ENCODE results near the gene GMPS. TPM values are rescaled to one million over a fixed set of nuclear protein-coding genes. Genes with fewer than 3 reads are reported as not detected.
A peak's percentile ranks its signal among the peaks of the same experiment; 100 is the strongest.

Gene GMPS
- total and polyA plus RNA-seq, 9 of the 15 experiments (the other 6 are each of a cell fraction or from before 2014, with no cell fraction given): 73.7 to 282 (median 156) TPM

GRCh38 chr3:155870133-155870944 lies at the start of gene GMPS (continued):
- peak; percentile 80 for TF ChIP-seq SUPT5H (IDR thresholded peaks at IDR 0.05)
- no peak for TF ChIP-seq SMARCB1 (IDR thresholded peaks at IDR 0.05; ENCODE audit: insufficient read length, low read depth)
- no peak; the same call in 1 of the 2 replicates for TF ChIP-seq ETV5 (CRISPR knock-in tag; IDR thresholded peaks at IDR 0.05; ENCODE audit: low read depth)
- no peak for TF ChIP-seq CEBPZ (IDR thresholded peaks at IDR 0.05; ENCODE audit: borderline replicate concordance, low read depth, low read length)
- TF ChIP-seq, protein P1, sequence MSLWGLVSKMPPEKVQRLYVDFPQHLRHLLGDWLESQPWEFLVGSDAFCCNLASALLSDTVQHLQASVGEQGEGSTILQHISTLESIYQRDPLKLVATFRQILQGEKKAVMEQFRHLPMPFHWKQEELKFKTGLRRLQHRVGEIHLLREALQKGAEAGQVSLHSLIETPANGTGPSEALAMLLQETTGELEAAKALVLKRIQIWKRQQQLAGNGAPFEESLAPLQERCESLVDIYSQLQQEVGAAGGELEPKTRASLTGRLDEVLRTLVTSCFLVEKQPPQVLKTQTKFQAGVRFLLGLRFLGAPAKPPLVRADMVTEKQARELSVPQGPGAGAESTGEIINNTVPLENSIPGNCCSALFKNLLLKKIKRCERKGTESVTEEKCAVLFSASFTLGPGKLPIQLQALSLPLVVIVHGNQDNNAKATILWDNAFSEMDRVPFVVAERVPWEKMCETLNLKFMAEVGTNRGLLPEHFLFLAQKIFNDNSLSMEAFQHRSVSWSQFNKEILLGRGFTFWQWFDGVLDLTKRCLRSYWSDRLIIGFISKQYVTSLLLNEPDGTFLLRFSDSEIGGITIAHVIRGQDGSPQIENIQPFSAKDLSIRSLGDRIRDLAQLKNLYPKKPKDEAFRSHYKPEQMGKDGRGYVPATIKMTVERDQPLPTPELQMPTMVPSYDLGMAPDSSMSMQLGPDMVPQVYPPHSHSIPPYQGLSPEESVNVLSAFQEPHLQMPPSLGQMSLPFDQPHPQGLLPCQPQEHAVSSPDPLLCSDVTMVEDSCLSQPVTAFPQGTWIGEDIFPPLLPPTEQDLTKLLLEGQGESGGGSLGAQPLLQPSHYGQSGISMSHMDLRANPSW (CRISPR knock-in tag; IDR thresholded peaks at IDR 0.05): 0 out of 2 replicates have a peak, but pooled peaks have one; percentile 86
- TF ChIP-seq SNIP1 (IDR thresholded peaks at IDR 0.05; ENCODE audit: low read depth): no peak
- TF ChIP-seq PHTF2 (CRISPR knock-in tag; IDR thresholded peaks at IDR 0.05): no peak
- no peak; the same call in 1 of the 2 replicates for TF ChIP-seq CBX1 (IDR thresholded peaks at IDR 0.05; ENCODE audit: low read depth)
- TF ChIP-seq KDM4B (IDR thresholded peaks at IDR 0.05; ENCODE audit: borderline replicate concordance in 2 of 2, low read depth in 1 of 2): 0 out of 4 replicates have a peak, but pooled peaks of 1 of the 2 experiments have one; percentile 27
- TF ChIP-seq PHB (CRISPR knock-in tag; IDR thresholded peaks at IDR 0.05): no peak
- TF ChIP-seq TSC22D4 (tag; IDR thresholded peaks at IDR 0.05): no peak
- no peak; the same call in 1 of the 2 replicates for TF ChIP-seq MTA1 (IDR thresholded peaks at IDR 0.05; ENCODE audit: borderline replicate concordance)
- TF ChIP-seq U2AF1 (optimal IDR thresholded peaks at IDR 0.05; ENCODE audit: low read depth, low read length): peak; percentile 92
- TF ChIP-seq STAT5A (IDR thresholded peaks at IDR 0.05; ENCODE audit: borderline replicate concordance, low read length): no peak
- 0 out of 2 replicates have a peak, but pooled peaks have one; percentile 6 for TF ChIP-seq PKNOX1 (IDR thresholded peaks at IDR 0.05)
- TF ChIP-seq MED1 (CRISPR knock-in tag; IDR thresholded peaks at IDR 0.05; ENCODE audit: borderline replicate concordance): no peak
- TF ChIP-seq, protein P2, sequence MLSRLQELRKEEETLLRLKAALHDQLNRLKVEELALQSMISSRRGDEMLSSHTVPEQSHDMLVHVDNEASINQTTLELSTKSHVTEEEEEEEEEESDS (CRISPR knock-in tag; IDR thresholded peaks at IDR 0.05): no peak
- no peak for TF ChIP-seq PTRF (tag; IDR thresholded peaks at IDR 0.05)
- TF ChIP-seq CHCHD3 (CRISPR knock-in tag; IDR thresholded peaks at IDR 0.05): no peak
- no peak for TF ChIP-seq ZNF316 (IDR thresholded peaks at IDR 0.05)
- 0 out of 2 replicates have a peak, but pooled peaks have one; percentile 1 for TF ChIP-seq SMARCC2 (IDR thresholded peaks at IDR 0.05; ENCODE audit: low read depth)
- no peak for TF ChIP-seq HNRNPK (IDR thresholded peaks at IDR 0.05; ENCODE audit: low read depth, low read length, poor library complexity, severe bottlenecking)

Data from K562 (cell line).